Lower leg skin (tissue), 3 donors: ENCODE measurements around the gene ANO2.

Experiments
- CTCF ChIP-seq, 3 donors: fragments of 450-650 bp; IDR thresholded peaks; one replicate each; pipeline ENCODE4 v1.5.1; 2016; ENCODE audit warnings: antibody characterized with exemption in 3 of 3, mild to moderate bottlenecking in 3 of 3, moderate library complexity in 2 of 3
- POLR2A ChIP-seq, 2 donors: fragments of 450-650 bp; IDR thresholded peaks; one replicate each; pipeline ENCODE4 v1.6.1; 2016 to 2017; ENCODE audit warnings: antibody characterized with exemption in 2 of 2, mild to moderate bottlenecking in 1 of 2, moderate library complexity in 1 of 2

GRCh38 chr12:5809586-5809985 lies 135.5 kb downstream of the ANO2 start:
- TF ChIP-seq CTCF (IDR thresholded peaks at IDR 0.05), result no peak
- no peak for TF ChIP-seq POLR2A (IDR thresholded peaks at IDR 0.05)
